HEK293T (cell line): ENCODE results near the gene PCNX1.
"Not testable (repeated sequence)": the region's sequence is repeated elsewhere in the genome, so short reads cannot be mapped to it uniquely, and the experiment has no call there.

ENCODE experiments used
- ARNT ChIP-seq: fragments of 450-650 bp; IDR thresholded peaks from 2 replicates; pipeline ENCODE4 v1.6.1; 2017; ENCODE audit warnings: mild to moderate bottlenecking
- ELF4 ChIP-seq: fragments of 450-650 bp; IDR thresholded peaks from 2 replicates; pipeline ENCODE4 v1.6.1; 2017; ENCODE audit warnings: antibody characterized with exemption
- FOXA1 ChIP-seq: fragments of 450-650 bp; IDR thresholded peaks from 2 replicates; pipeline ENCODE4 v1.6.1; 2016; ENCODE audit warnings: mild to moderate bottlenecking
- FOXM1 ChIP-seq: fragments of 450-650 bp; IDR thresholded peaks from 2 replicates; pipeline ENCODE4 v1.6.1; 2017; ENCODE audit warnings: mild to moderate bottlenecking, borderline replicate concordance
- SUZ12 ChIP-seq: fragments of 450-650 bp; IDR thresholded peaks from 2 replicates; pipeline ENCODE4 v1.6.1; 2016; ENCODE audit warnings: mild to moderate bottlenecking

- not testable (repeated sequence) for TF ChIP-seq FOXA1, ELF4, ARNT, FOXM1, SUZ12
Measured at GRCh38 chr14:70875811-70876460, 31.3 kb upstream of the PCNX1 start.
